ENCODE results near the gene FSD2. TPM values are rescaled to one million over a fixed set of nuclear protein-coding genes. Genes with fewer than 3 reads are reported as not detected.

The FSD2 gene
- total and polyA plus RNA-seq, 2 of the 8 experiments (the other 6 are each of a cell fraction or from before 2014, with no cell fraction given) = 0.02 TPM; not detected in 1

GRCh38 chr15:82788496-82788895, 17.4 kb downstream of the FSD2 start:
- no peak overlapping the region for H2BK120ac ChIP-seq (replicated peaks; ENCODE audit: low read depth, low read length)
- H2BK20ac ChIP-seq (ENCODE audit: low read length) = no peak overlapping the region
- no peak overlapping the region for H3K18ac ChIP-seq (ENCODE audit: extremely low read depth, low read length)
- H3K36me3 ChIP-seq (ENCODE audit: control insufficient read depth in 2 of 4, insufficient read depth in 4 of 4, low read length in 3 of 4) = no peaks in the 10 kb centered on the region
- no peaks in the 10 kb centered on the region for H3K79me1 ChIP-seq (ENCODE audit: low read depth, low read length)
- H3K23ac ChIP-seq (ENCODE audit: insufficient read length) = no peak overlapping the region
- H3K4me3 ChIP-seq (ENCODE audit: extremely low read depth in 1 of 4, insufficient read depth in 2 of 4, low read depth in 3 of 4, low read length in 4 of 4) = no peak overlapping the region
- WGBS, 2 experiments (ENCODE audit: extremely low coverage in 1 of 2, insufficient coverage in 1 of 2, insufficient read length in 1 of 2, insufficient replicate concordance in 2 of 2, low coverage in 1 of 2, low lambda C conversion rate in 2 of 2, missing lambda C conversion rate in 1 of 2) = 88% methylated on average over 2 of the region's 2 CpGs; no CpG with 5 or more reads in 1 of the 2 experiments
- no peak overlapping the region for H3K14ac ChIP-seq (ENCODE audit: insufficient read length)
- no peak overlapping the region for H2BK15ac ChIP-seq (ENCODE audit: low read length)
- no peak overlapping the region for H3K4ac ChIP-seq (replicated peaks; ENCODE audit: insufficient read length, low read depth, low read length)
- no peak overlapping the region for H3K27ac ChIP-seq (ENCODE audit: low read depth, low read length)
- no peak overlapping the region for H2BK12ac ChIP-seq (ENCODE audit: low read depth, low read length)
- H3K23me2 ChIP-seq (ENCODE audit: low read depth, low read length) = no peaks in the 10 kb centered on the region; the same call in 1 of the 2 replicates
- no peak overlapping the region for H3K9ac ChIP-seq (replicated peaks in 1 of 4; ENCODE audit: extremely low read depth in 1 of 4, low read depth in 3 of 4, low read length in 3 of 4)
- no peak overlapping the region for H4K91ac ChIP-seq (replicated peaks; ENCODE audit: insufficient read length, low read length)
- no peak for TF ChIP-seq SIN3A (conservative IDR thresholded peaks at IDR 0.05 in 1 of 2, IDR thresholded peaks at IDR 0.05 in 1 of 2; ENCODE audit: low read depth in 1 of 2, low read length in 2 of 2)
- TF ChIP-seq, protein P1, sequence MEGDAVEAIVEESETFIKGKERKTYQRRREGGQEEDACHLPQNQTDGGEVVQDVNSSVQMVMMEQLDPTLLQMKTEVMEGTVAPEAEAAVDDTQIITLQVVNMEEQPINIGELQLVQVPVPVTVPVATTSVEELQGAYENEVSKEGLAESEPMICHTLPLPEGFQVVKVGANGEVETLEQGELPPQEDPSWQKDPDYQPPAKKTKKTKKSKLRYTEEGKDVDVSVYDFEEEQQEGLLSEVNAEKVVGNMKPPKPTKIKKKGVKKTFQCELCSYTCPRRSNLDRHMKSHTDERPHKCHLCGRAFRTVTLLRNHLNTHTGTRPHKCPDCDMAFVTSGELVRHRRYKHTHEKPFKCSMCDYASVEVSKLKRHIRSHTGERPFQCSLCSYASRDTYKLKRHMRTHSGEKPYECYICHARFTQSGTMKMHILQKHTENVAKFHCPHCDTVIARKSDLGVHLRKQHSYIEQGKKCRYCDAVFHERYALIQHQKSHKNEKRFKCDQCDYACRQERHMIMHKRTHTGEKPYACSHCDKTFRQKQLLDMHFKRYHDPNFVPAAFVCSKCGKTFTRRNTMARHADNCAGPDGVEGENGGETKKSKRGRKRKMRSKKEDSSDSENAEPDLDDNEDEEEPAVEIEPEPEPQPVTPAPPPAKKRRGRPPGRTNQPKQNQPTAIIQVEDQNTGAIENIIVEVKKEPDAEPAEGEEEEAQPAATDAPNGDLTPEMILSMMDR (IDR thresholded peaks at IDR 0.05; ENCODE audit: control extremely low read depth in 1 of 3, insufficient read depth in 1 of 3, low read depth in 1 of 3, low read length in 3 of 3) = no peak
- TF ChIP-seq CHD2 (IDR thresholded peaks at IDR 0.05; ENCODE audit: low read length) = no peak
- TF ChIP-seq YY1 (IDR thresholded peaks at IDR 0.05; ENCODE audit: low read depth, low read length) = no peak
- no peak for TF ChIP-seq CBX8 (IDR thresholded peaks at IDR 0.05; ENCODE audit: borderline replicate concordance, low read depth, low read length)
- no peak for TF ChIP-seq BCL11A (IDR thresholded peaks at IDR 0.05; ENCODE audit: low read depth in 2 of 2, low read length in 2 of 2)
- TF ChIP-seq CREB1 (IDR thresholded peaks at IDR 0.05) = no peak
- no peak for TF ChIP-seq NANOG (IDR thresholded peaks at IDR 0.05; ENCODE audit: insufficient read depth, low read depth, low read length, poor library complexity, severe bottlenecking)
- TF ChIP-seq SUZ12 (IDR thresholded peaks at IDR 0.05; ENCODE audit: low read length) = no peak
- no peak overlapping the region for H3K56ac ChIP-seq (replicated peaks; ENCODE audit: insufficient read length, low read depth, low read length)
- H3K79me2 ChIP-seq (ENCODE audit: control insufficient read depth in 1 of 2, insufficient read depth in 2 of 2, low read length in 2 of 2) = no peaks in the 10 kb centered on the region
- ChIA-PET POLR2A (ENCODE audit: partially characterized antibody) (no interaction called here), CTCF (ENCODE audit: partially characterized antibody) (no interaction called here)
- H2AK5ac ChIP-seq (ENCODE audit: low read depth, low read length) = no peak overlapping the region
- DNase-seq (ENCODE audit: low read depth in 1 of 2, low spot score in 2 of 2) (no peak), FAIRE-seq (no peak)
- H2BK5ac ChIP-seq (ENCODE audit: low read depth, low read length) = no peak overlapping the region
- no peak overlapping the region for H3K4me2 ChIP-seq (ENCODE audit: insufficient read depth in 1 of 2, low read depth in 2 of 2, low read length in 2 of 2)
- H3K4me1 ChIP-seq (replicated peaks in 1 of 4; ENCODE audit: control insufficient read depth in 3 of 4, insufficient read depth in 4 of 4, low read length in 3 of 4) = no peaks in the 10 kb centered on the region
- H4K20me1 ChIP-seq (replicated peaks in 1 of 2; ENCODE audit: control insufficient read depth in 1 of 2, insufficient read depth in 2 of 2, low read length in 2 of 2) = no peaks in the 10 kb centered on the region
- H4K8ac ChIP-seq (ENCODE audit: extremely low read depth, insufficient read depth, low read length) = no peak overlapping the region
- H3K9me3 ChIP-seq (ENCODE audit: insufficient read depth in 2 of 2, low read depth in 1 of 2, low read length in 1 of 2) = no peaks in the 10 kb centered on the region
- no peak overlapping the region for H2AFZ ChIP-seq (ENCODE audit: low read length)
- H3K27me3 ChIP-seq (replicated peaks in 1 of 4; ENCODE audit: control insufficient read depth in 3 of 4, extremely low read depth in 1 of 4, insufficient read depth in 3 of 4, low read length in 3 of 4) = no peaks in the 10 kb centered on the region
- no peak overlapping the region for H4K5ac ChIP-seq (ENCODE audit: insufficient read length, low read depth, low read length)
